ENCODE data around the gene FNDC3B.

GRCh38 chr3:172355836-172356235 lies 316.5 kb downstream of the FNDC3B start:
- TF ChIP-seq, protein P1, sequence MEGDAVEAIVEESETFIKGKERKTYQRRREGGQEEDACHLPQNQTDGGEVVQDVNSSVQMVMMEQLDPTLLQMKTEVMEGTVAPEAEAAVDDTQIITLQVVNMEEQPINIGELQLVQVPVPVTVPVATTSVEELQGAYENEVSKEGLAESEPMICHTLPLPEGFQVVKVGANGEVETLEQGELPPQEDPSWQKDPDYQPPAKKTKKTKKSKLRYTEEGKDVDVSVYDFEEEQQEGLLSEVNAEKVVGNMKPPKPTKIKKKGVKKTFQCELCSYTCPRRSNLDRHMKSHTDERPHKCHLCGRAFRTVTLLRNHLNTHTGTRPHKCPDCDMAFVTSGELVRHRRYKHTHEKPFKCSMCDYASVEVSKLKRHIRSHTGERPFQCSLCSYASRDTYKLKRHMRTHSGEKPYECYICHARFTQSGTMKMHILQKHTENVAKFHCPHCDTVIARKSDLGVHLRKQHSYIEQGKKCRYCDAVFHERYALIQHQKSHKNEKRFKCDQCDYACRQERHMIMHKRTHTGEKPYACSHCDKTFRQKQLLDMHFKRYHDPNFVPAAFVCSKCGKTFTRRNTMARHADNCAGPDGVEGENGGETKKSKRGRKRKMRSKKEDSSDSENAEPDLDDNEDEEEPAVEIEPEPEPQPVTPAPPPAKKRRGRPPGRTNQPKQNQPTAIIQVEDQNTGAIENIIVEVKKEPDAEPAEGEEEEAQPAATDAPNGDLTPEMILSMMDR (IDR thresholded peaks at IDR 0.05; ENCODE audit: extremely low read depth in 1 of 2, insufficient read depth in 1 of 2, low read depth in 1 of 2, low read length in 2 of 2): no peak
- TF ChIP-seq POLR2AphosphoS5 (IDR thresholded peaks at IDR 0.05; ENCODE audit: insufficient read depth, low read depth, low read length): no peak
- TF ChIP-seq POLR2A (IDR thresholded peaks at IDR 0.05; ENCODE audit: low read depth, low read length): no peak
- no peak for TF ChIP-seq EZH2 (IDR thresholded peaks at IDR 0.05; ENCODE audit: borderline replicate concordance, low read depth, low read length, severe bottlenecking)
- TF ChIP-seq MAX (IDR thresholded peaks at IDR 0.05; ENCODE audit: insufficient read depth, insufficient read length): no peak
- no peak for TF ChIP-seq JUN (IDR thresholded peaks at IDR 0.05; ENCODE audit: borderline replicate concordance, insufficient read depth, insufficient read length, low read depth)
- TF ChIP-seq MYC (IDR thresholded peaks at IDR 0.05; ENCODE audit: low read depth, low read length): no peak
- TF ChIP-seq FOS (IDR thresholded peaks at IDR 0.05; ENCODE audit: borderline replicate concordance, insufficient read depth, low read length): peak; percentile 59
- TF ChIP-seq GATA2 (IDR thresholded peaks at IDR 0.05; ENCODE audit: insufficient read depth, insufficient read length, low read depth, low read length): no peak
